ENCODE results near the gene CSMD2. TPM values are rescaled to one million over a fixed set of nuclear protein-coding genes. Genes with fewer than 3 reads are reported as not detected.

The CSMD2 gene
- polyA plus RNA-seq, 1 donor = 0.65 TPM

- DNase-seq (ENCODE audit: low read depth) = no peak
Measured at GRCh38 chr1:33906156-33906555, 258.9 kb downstream of the CSMD2 start.

GRCh38 chr1:33905241-33905640, 259.8 kb downstream of the CSMD2 start:
- no peak for DNase-seq (ENCODE audit: low read depth)

- no peak for DNase-seq (ENCODE audit: low read depth)
Measured at GRCh38 chr1:33903210-33903589, 261.8 kb downstream of the CSMD2 start.

- DNase-seq (ENCODE audit: low read depth) = no peak
Measured at GRCh38 chr1:33902486-33903209, 262.4 kb downstream of the CSMD2 start.

- no peak for DNase-seq (ENCODE audit: low read depth)
Measured at GRCh38 chr1:33899746-33900145, 265.3 kb downstream of the CSMD2 start.

- DNase-seq (ENCODE audit: low read depth) = no peak
Measured at GRCh38 chr1:33898881-33899280, 266.1 kb downstream of the CSMD2 start.

- DNase-seq (ENCODE audit: low read depth) = no peak
Measured at GRCh38 chr1:33898406-33898805, 266.6 kb downstream of the CSMD2 start.

GRCh38 chr1:33897092-33897725, 267.8 kb downstream of the CSMD2 start:
- DNase-seq (ENCODE audit: low read depth) = no peak

GRCh38 chr1:33895976-33896375, 269.1 kb downstream of the CSMD2 start:
- no peak for DNase-seq (ENCODE audit: low read depth)

GRCh38 chr1:33895396-33895795, 269.6 kb downstream of the CSMD2 start:
- no peak for DNase-seq (ENCODE audit: low read depth)

- DNase-seq (ENCODE audit: low read depth) = peak; percentile 20
Measured at GRCh38 chr1:33893147-33893830, 271.7 kb downstream of the CSMD2 start.

GRCh38 chr1:33886496-33886895, 278.5 kb downstream of the CSMD2 start:
- no peak for DNase-seq (ENCODE audit: low read depth)

- no peak for DNase-seq (ENCODE audit: low read depth)
Measured at GRCh38 chr1:33880305-33880704, 284.7 kb downstream of the CSMD2 start.

GRCh38 chr1:33878392-33878791, 286.6 kb downstream of the CSMD2 start:
- DNase-seq (ENCODE audit: low read depth) = no peak

- no peak for DNase-seq (ENCODE audit: low read depth)
Measured at GRCh38 chr1:33876970-33877650, 287.9 kb downstream of the CSMD2 start.

GRCh38 chr1:33875862-33876261, 289.2 kb downstream of the CSMD2 start:
- no peak for DNase-seq (ENCODE audit: low read depth)

- no peak for DNase-seq (ENCODE audit: low read depth)
Measured at GRCh38 chr1:33874636-33875035, 290.4 kb downstream of the CSMD2 start.

GRCh38 chr1:33872683-33873082, 292.3 kb downstream of the CSMD2 start:
- DNase-seq (ENCODE audit: low read depth) = no peak

GRCh38 chr1:33872275-33872674, 292.8 kb downstream of the CSMD2 start:
- DNase-seq (ENCODE audit: low read depth) = no peak

GRCh38 chr1:33867684-33868083, 297.3 kb downstream of the CSMD2 start:
- DNase-seq (ENCODE audit: low read depth) = no peak

GRCh38 chr1:33866281-33866680, 298.7 kb downstream of the CSMD2 start:
- peak; percentile 2 for DNase-seq (ENCODE audit: low read depth)
